ENCODE data around the gene LEPROT. TPM values are rescaled to one million over a fixed set of nuclear protein-coding genes. Genes with fewer than 3 reads are reported as not detected.

Gene LEPROT
- total and polyA plus RNA-seq, 2 of the 8 experiments (the other 6 are each of a cell fraction or from before 2014, with no cell fraction given): 25.7 to 27.2 TPM

GRCh38 chr1:65458730-65459396 is 38.4 kb downstream of the LEPROT start (continued):
- no peak for TF ChIP-seq EZH2 (IDR thresholded peaks at IDR 0.05; ENCODE audit: low read depth, low read length, severe bottlenecking)
- no peak for TF ChIP-seq JUN (IDR thresholded peaks at IDR 0.05; ENCODE audit: low read depth, low read length)
- TF ChIP-seq CHD7 (IDR thresholded peaks at IDR 0.05; ENCODE audit: insufficient replicate concordance, low read length): no peak
- TF ChIP-seq, protein P1, sequence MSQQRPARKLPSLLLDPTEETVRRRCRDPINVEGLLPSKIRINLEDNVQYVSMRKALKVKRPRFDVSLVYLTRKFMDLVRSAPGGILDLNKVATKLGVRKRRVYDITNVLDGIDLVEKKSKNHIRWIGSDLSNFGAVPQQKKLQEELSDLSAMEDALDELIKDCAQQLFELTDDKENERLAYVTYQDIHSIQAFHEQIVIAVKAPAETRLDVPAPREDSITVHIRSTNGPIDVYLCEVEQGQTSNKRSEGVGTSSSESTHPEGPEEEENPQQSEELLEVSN (IDR thresholded peaks at IDR 0.05): no peak
- TF ChIP-seq BACH1 (IDR thresholded peaks at IDR 0.05; ENCODE audit: low read length): no peak
- TF ChIP-seq KDM5A (IDR thresholded peaks at IDR 0.05; ENCODE audit: low read length): no peak

Measured in H1 (cell line).